GM21390 (cell line): Measurements from ENCODE around the gene DNAH10.
A peak's percentile ranks its signal among the peaks of the same experiment; 100 is the strongest.
"Not testable (repeated sequence)": the region's sequence is repeated elsewhere in the genome, so short reads cannot be mapped to it uniquely, and the experiment has no call there.

Experiments used
- ATAC-seq: cut with Tn5 transposase; IDR thresholded peaks from one replicate; pipeline ENCODE4 v1.9.1; 2021; ENCODE audit not compliant: unreplicated experiment

The DNAH10 gene

GRCh38 chr12:123748161-123748560 lies 13.9 kb upstream of the DNAH10 start:
- ATAC-seq, result no peak

DNA sequence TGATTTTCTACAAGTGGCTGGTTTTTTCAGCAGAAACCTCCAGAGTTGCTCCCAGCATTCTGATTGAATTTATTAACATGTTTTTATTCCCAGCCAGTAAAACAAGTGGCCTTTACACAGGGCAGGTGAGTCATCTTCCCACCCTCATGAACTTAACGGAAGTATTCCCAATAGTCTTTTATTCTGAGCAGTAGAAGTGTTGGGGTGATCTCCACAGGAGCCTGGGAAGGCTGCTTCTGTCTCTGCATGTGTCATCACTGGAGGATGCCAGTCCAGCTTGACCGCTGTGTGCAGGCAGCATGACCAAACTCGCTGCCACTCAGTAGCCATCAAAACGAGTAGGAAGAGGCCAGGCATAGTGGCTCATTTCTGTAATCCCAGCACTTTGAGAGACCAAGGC lies 13.4 kb upstream of the DNAH10 start:
- ATAC-seq, result no peak

DNA sequence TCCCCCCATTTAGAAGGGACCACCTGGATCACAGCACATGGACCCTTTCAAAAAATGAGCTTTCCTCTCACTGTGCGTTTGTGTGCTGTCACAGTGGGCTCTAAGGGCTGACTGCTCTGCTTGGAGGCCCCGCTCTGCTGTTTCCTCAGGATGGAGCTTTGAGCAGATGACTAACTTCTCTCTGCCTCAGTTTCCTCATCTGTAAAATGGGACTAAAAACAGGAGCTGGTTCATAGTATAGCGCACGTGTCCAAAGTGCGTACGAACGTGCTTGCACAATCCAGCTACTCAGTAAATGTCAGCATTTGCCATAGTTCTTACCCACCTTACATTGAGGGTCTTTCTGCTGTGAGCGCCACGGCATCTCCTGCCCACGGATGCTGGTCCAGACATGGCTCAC lies 12.7 kb upstream of the DNAH10 start:
- ATAC-seq, result no peak

DNA sequence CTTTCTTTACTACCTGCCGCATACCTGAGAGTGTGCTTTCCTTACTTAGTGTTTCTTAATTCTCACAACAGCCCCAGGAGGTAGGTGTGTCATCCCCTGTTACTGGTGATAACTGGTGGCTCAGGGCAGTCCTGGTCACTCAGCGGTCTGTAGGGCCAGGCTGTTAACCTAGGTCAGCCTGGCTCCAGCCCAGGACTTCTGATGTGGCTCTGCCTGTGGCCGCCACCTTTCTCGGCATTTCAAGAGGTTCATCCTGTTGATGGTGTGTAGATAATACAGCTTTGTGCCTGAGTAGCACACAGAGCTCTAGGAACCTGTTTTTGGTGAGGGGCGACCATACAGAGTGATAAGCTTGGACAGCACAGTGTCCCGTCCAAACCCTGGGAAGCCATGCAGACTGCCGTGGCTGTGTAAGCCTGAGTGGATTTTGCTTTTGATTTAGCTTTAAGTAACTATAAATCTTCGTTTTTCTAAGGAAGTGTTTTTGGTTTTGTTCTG lies 11.9 kb upstream of the DNAH10 start:
- no peak for ATAC-seq

DNA sequence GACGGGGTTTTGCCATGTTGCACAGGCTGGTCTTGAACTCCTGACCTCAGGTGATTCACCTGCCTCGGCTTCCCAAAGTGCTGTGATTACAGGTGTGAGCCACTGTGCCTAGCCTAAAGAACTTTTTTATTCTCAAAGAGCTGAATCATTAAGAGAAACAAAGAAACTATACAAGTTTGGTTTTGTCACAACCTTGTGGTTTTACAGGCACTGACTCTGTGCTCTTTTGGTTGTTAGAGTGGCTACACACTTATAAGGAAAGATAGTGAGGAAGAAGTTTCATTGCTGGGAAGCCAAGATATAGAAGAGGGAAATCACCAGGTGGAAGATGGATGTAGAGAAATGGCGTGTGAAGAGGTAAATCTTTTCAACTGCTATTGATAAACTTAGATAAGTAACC lies 10.1 kb upstream of the DNAH10 start:
- no peak for ATAC-seq

- ATAC-seq, result no peak
Measured at GRCh38 chr12:123754041-123754772, 7.9 kb upstream of the DNAH10 start.

DNA sequence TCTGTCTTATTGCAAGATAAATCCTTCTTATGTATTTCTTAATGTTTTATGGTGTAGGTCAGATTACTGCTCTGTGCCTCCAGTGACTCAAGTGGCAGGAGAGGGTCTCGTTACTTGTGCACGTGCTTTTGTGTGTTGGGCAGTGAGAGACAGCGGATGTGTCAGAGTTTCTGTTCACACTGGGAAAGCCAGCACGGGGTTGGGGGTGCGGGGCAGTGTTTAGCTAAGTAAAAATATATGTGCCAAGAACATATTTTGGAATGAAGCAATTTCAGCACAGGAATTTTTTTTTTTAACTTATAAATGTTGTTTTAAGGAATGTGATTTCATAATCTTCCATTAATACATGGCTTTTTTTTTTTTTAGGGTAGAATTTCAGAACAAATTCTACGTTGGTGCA lies 4.5 kb upstream of the DNAH10 start:
- no peak for ATAC-seq

- ATAC-seq, result no peak
Measured at GRCh38 chr12:123760267-123760938, 1.7 kb upstream of the DNAH10 start.

DNA sequence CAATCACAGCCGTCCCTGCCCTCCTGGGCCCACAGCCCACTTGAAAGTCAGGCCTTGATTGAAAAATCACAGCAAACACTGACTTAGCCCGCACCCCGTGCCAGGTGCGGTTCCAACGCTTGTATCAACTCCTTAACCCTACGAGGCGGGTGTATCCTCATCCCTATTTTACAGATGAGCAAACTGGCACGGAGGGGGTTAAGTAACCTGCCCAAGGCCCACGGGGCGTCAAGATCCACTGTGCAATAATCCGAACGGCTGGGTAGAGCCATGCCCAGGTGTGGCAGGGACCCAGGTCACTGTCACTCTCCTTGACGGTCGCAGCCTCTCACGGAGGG lies 583 bp downstream of the DNAH10 start:
- no peak for ATAC-seq

DNA sequence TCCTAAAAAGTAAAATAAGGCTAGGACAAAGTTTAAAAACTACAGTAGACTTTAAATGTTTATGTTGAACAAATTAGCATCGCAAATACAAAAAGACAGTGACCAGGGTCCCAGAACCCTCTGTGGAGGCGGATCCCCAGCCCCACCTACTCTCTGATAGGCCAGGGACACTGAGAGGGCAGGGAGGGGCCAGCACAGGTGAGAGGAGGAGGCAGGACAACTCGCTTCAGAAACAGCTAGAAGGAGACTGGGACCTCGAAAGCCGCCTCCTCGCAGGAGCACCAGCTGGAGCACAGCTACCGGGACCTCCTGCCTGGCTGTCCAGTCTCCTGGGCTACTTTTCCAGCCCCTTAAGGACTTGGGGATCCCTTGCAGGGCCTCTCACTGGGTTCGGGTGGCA lies 992 bp downstream of the DNAH10 start:
- no peak for ATAC-seq

DNA sequence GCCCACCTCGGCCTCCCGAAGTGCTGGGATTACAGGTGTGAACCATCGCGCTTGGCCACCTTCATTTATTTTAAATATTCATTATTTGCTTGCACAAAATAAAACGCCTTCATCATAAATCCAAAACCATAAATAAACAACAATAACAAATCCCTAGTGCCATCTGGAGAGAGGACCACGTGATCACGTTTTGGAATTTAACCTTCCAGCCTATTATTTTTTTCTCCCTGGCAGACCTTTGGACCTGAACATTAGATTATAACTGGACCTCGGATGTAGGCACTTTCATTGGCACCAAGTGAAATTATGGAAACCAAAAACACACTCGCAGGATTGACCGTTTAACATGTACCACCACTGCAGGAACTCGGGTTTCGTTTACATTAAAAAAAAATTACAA lies 2.0 kb downstream of the DNAH10 start:
- no peak for ATAC-seq

DNA sequence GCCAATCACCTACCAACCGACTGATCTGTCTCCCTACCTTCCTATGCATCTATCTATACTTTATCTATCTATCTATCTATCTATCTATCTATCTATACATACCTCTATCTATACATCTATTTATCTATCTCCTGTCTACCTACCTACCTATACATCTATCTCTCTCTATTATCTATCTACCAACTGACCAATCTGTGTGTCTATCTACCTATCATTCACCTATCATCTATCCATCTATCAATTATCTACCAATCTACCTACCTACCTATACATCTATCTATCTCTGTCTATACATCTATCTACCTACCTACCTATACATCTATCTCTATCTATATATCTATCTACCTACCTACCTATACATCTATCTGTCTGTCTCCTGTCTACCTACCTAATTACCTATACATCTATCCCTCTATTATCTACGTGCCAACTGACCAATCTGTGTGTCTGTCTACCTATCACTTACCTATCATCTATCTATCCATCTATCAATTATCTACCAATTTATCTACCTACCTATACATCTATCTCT lies 3.5 kb downstream of the DNAH10 start:
- ATAC-seq, result no peak

DNA sequence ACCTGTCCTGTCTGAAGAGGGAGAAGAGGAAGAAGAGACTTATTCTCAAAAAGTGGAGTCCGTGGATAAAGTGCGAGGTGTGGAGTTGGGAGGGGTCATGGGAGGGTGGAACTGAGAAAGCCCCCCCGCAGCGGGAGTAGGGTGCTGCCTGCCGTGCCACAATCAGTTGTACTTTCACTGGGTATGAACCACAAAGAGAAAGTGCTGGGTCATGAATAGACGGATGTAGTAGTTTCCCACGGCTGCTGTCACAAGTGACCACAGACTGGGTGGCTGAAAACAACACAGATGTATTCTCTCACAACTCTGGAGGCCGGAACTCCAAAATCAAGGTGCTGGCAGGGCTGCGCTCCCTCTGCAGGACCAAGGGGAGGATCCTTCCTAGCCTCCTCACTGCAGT lies 5.5 kb downstream of the DNAH10 start:
- ATAC-seq, result peak; percentile 94

DNA sequence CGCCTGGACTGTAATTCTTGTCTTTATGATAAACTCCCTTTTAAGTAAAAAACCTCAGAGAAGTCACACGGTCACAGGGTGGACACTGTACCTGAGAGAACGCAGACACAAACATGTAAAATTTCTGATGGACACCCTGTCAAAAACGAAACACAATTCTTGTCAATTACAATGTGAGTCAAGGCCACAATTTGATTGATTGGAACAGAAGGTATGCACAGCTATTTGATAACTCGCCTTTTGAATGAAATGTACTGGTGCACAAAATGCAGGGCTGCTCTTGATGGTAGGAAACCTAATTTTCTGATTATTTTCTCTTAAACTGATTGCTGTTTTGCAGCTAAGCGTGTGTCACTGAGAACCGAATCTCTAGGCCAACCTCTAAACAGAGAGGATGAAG lies 9.2 kb downstream of the DNAH10 start:
- ATAC-seq, result no peak

DNA sequence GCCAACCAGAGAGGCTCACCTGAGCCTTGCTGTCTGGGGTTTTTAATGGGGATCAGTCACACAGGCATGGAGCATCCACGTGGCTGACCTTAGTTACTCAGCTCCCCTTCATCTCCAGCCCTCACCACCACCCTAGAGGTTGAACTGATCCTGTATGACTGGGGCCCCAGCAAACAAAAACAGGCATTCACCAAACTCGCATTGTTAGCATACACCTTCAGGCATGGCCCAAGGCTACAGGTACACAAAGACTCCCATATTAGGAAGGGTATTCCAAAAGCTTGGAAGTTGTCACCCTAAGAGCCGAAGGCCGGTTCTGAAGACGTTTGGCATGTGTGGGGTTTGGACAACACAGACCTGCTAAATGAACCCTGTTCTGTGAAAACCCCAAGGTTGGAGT lies 10.0 kb downstream of the DNAH10 start:
- ATAC-seq, result no peak

DNA sequence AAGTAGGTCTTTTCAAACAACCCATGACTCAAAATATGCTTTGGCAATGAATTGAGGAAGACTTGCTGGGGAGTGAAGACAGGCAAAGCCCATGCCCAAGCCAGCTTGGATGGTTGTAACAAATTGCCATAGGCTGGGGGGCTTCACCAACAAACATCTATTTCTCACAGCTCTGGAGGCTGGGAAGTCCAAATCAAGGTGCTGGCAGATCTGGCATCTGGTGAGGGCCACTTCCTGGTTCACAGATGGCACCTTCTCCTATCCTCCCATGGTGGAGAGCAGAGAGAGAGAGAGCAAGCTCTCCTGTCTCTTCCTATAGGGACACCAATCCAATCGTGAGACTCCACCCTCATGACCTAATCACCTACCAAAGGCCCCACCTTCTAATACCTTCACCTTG lies 11.3 kb downstream of the DNAH10 start:
- ATAC-seq, result no peak

DNA sequence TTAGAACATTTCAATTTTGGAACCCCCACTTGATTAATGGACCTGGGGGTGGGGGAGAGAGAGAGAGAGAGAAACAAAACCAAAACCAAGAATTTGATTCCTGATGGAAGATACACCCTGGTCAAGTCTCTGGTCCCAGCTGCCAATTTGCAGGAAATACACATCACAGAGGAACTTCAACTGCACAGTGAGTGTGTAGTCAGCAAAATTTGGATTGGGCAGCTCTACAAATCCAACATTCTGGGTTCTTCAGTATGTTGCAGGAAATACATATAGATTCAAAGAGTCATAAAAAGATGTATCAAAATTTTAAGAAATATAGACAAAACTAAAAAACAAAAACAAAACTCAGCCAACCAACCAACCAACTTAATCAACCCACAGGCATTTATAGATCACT lies 17.4 kb downstream of the DNAH10 start:
- ATAC-seq, result no peak

DNA sequence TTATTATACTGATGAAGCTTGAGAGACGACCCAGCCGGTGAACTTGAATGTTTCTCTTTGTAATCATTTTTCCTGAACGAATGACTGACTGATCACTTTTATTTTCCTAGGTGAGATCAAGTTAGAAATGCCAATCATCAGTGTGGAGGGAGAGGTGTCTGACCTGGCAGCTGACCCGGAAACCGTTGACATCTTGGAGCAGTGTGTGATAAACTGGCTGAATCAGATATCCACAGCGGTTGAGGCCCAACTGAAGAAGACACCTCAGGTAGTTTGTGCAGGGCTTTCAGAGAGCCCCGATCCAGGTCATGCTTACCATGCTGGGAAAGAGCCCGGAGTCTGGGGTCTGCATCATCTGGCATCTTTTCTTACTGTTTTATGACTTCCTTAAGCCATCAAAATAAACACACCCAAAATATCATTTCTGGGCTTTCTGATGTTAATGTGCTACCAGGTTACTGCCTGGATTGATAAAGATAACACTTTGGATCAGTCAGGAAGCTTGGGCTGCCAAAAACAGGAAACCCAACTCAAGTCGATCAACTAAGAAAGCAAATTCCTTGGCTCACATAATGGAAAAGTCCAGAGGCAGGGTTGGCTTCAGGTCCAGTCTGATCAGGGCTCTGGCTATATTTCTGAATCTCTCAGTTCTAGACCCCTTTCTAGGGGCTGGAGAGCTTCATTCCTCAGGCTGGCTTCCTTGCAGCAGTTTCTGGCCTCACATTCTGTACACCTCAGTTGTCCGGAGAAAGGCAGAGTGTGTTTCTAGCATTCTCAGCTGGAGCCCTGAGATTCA lies 21.1 kb downstream of the DNAH10 start:
- ATAC-seq, result no peak

DNA sequence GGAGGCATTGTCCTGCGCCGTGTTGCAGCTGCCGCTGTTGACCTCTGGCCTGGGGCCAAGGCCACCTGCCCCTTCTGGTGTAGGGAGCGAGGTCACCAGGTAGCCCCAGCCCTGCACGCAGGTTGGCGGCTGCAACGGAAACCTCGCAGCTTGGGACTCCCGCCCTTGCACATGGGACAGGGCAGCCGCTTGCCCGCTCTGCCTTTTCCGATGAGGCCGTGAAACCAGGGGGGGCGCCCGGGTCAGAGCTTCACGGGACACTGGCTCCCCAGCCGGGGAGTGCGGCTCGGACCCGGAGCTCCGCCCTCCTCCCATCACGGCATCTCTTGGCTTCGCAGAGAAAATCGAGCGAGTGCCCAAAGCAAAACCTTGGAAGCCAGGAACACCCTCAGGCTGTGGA lies 25.4 kb downstream of the DNAH10 start:
- ATAC-seq, result no peak

- no peak for ATAC-seq
Measured at GRCh38 chr12:123788541-123788940, 26.4 kb downstream of the DNAH10 start.

DNA sequence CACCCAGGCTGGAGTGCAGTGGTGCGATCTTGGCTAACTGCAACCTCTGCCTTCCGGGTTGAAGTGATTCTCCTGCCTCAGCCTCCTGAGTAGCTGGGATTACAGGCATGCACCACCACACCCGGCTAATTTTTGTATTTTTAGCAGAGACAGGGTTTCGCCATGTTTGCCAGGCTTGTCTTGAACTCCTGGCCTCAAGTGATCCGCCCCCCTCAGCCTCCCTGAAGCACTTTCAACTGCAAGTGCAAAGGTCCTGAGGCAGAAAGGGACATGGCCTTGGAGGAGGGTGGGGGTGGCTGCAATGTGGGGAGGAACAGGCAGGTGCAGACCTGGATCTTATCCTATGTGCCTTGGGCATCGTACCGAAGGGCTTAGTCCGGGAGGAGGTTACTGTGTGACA lies 27.3 kb downstream of the DNAH10 start:
- not testable (repeated sequence) for ATAC-seq
